GM23248 (cell line): ENCODE results near the gene POU4F2. TPM values are rescaled to one million over a fixed set of nuclear protein-coding genes. Genes with fewer than 3 reads are reported as not detected.
A peak's percentile ranks its signal among the peaks of the same experiment; 100 is the strongest.

Source experiments
- DNase-seq: peaks from one replicate; pipeline ENCODE4 v3.0.0-alpha.2; 2015
- H2AFZ ChIP-seq: fragments of 200-600 bp; sonication (generic); 2 replicates; pipeline ENCODE4 v1.6.1; 2016; ENCODE audit warnings: antibody characterized with exemption
- H3F3A ChIP-seq: fragments of 200-600 bp; sonication (generic); 2 replicates; pipeline ENCODE4 v1.6.1; 2016; ENCODE audit warnings: mild to moderate bottlenecking, antibody characterized with exemption, mixed run types; ENCODE audit not compliant: insufficient read depth
- H3K27ac ChIP-seq: fragments of 200-600 bp; sonication (generic); 2 replicates; pipeline ENCODE4 v1.5.1; 2016; ENCODE audit warnings: mild to moderate bottlenecking
- H3K27me3 ChIP-seq: fragments of 200-600 bp; sonication (generic); replicated peaks from 2 replicates; pipeline ENCODE4 v1.6.1; 2016; ENCODE audit warnings: mild to moderate bottlenecking; ENCODE audit not compliant: insufficient read depth
- H3K36me3 ChIP-seq: fragments of 200-600 bp; sonication (generic); 2 replicates; pipeline ENCODE4 v1.6.1; 2016; ENCODE audit warnings: low read depth, mild to moderate bottlenecking
- H3K4me1 ChIP-seq: fragments of 200-600 bp; sonication (generic); 2 replicates; pipeline ENCODE4 v1.6.1; 2016; ENCODE audit warnings: mild to moderate bottlenecking; ENCODE audit not compliant: insufficient read depth
- H3K4me2 ChIP-seq: fragments of 200-600 bp; sonication (generic); one replicate; pipeline ENCODE4 v1.6.1; 2016; ENCODE audit warnings: mild to moderate bottlenecking; ENCODE audit not compliant: unreplicated experiment
- H3K4me3 ChIP-seq: fragments of 200-600 bp; sonication (generic); 2 replicates; pipeline ENCODE4 v1.5.1; 2016; ENCODE audit warnings: mild to moderate bottlenecking
- H3K79me2 ChIP-seq: fragments of 200-600 bp; sonication (generic); 2 replicates; pipeline ENCODE4 v1.6.1; 2016; ENCODE audit warnings: mild to moderate bottlenecking; ENCODE audit not compliant: insufficient read depth
- H3K9ac ChIP-seq: fragments of 200-600 bp; sonication (generic); 2 replicates; pipeline ENCODE4 v1.6.1; 2016; ENCODE audit warnings: mild to moderate bottlenecking
- H3K9me2 ChIP-seq: fragments of 200-600 bp; sonication (generic); 2 replicates; pipeline ENCODE4 v1.6.1; 2016; ENCODE audit warnings: mixed run types, mild to moderate bottlenecking, moderate library complexity; ENCODE audit not compliant: insufficient read depth
- H3K9me3 ChIP-seq: fragments of 200-600 bp; sonication (generic); one replicate; pipeline ENCODE4 v1.6.1; 2017; ENCODE audit warnings: low read depth
- H4K20me1 ChIP-seq: fragments of 200-600 bp; sonication (generic); 2 replicates; pipeline ENCODE4 v1.6.0; 2016; ENCODE audit not compliant: insufficient read depth
- EZH2 ChIP-seq: fragments of 200-600 bp; sonication (generic); IDR thresholded peaks from 2 replicates; pipeline ENCODE4 v1.6.1; 2018; ENCODE audit warnings: antibody characterized with exemption, mild to moderate bottlenecking; ENCODE audit not compliant: insufficient read depth, poor library complexity, severe bottlenecking
- EZH2phosphoT487 ChIP-seq: fragments of 200-600 bp; sonication (generic); IDR thresholded peaks from 2 replicates; pipeline ENCODE4 v1.6.1; 2018; ENCODE audit warnings: antibody characterized with exemption, moderate library complexity, mild to moderate bottlenecking, low read depth; ENCODE audit not compliant: insufficient read depth
- WGBS, 2 experiments: methylation state at CpG; one replicate each; pipeline ENCODE4 v1.1.6; 2015 to 2017; ENCODE audit warnings: low lambda C conversion rate in 2 of 2, low coverage in 1 of 2; ENCODE audit errors: missing lambda C conversion rate in 2 of 2; 5-methylcytosine and 5-hydroxymethylcytosine counted together
- in situ Hi-C: fragments of 300-500 bp; cut with MboI; formaldehyde crosslinking; loops from 2 replicates; pipeline ENCODE4 v1.15.0; 2020
- polyA plus RNA-seq: library from polyadenylated mRNA; unstranded; fragments of >200 nt; fragmentation: Nextera tagmentation; extraction: Ambion mirVana; gene quantifications from 2 replicates; pipeline ENCODE4 v1.2.1, GENCODE V29; 2016
- total RNA-seq: library from RNA; depleted of rRNA; stranded (reverse); fragments of >200 nt; shearing (Covaris generic); gene quantifications from 2 replicates; pipeline ENCODE4 v1.2.3, GENCODE V29; 2014; rRNA removed

Gene POU4F2
- total RNA-seq (not detected in 2 replicates), polyA plus RNA-seq (not detected in 2 replicates)

- Histone ChIP-seq H3K9me2 (no peaks in the 10 kb centered on the region), H3K27me3 (peaks cover 78% of the 10 kb centered on the region), H3K4me2 (peak within 1 kb of the TSS; percentile 78)
Observed at GRCh38 chr4:146638786-146639505, at the start of gene POU4F2. Gene POU4F2, plus strand, starts transcription at chr4:146638893. Its CDS starts 248 bp downstream, at chr4:146639141.

DNA sequence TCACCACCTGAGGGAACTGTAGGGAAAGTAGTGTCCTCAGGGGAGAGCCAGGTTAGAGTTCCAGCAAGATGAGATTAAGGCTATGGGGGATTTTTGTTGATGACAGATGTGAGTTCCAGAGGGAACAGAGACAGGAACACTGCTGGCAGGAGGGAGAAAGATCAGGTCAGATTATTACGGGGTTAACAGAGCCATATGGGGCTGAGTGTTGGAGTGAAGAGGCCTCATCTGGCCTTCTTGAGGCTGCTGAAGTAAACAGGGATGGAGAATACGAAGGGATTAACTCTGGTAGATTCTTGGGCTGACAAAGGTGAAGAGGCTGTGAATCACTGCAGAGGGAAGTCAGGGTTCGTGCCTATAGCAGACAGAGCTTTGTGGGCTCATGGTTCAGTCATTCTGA lies 47.9 kb upstream of the POU4F2 start:
- in situ Hi-C loops: no loop called here
- TF ChIP-seq EZH2: no peak
- no peak for TF ChIP-seq EZH2phosphoT487
- no peaks in the 10 kb centered on the region for H4K20me1 ChIP-seq

More at GRCh38 chr4:146638786-146639505, at the start of gene POU4F2:
- H4K20me1 ChIP-seq: no peaks in the 10 kb centered on the region
- H3K36me3 ChIP-seq: no peaks in the 10 kb centered on the region
- WGBS, 2 experiments: 2% methylated on average over 54 to 55 of the region's 74 CpGs
- no peaks in the 10 kb centered on the region for H3F3A ChIP-seq
- H3K4me1 ChIP-seq: no peaks in the 10 kb centered on the region
- H3K4me3 ChIP-seq: peak within 1 kb of the TSS; percentile 57
- no peak for TF ChIP-seq EZH2phosphoT487
- peak; percentile 98 for TF ChIP-seq EZH2
- H3K79me2 ChIP-seq: no peaks in the 10 kb centered on the region
- H3K27ac ChIP-seq: no peak within 1 kb of the TSS
- peak; percentile 52 for DNase-seq
- H3K9ac ChIP-seq: no peak within 1 kb of the TSS
- in situ Hi-C loops: no loop called here
- H2AFZ ChIP-seq: 0 out of 2 replicates have a peak within 1 kb of the TSS, but pooled peaks have one; percentile 34
- no peaks in the 10 kb centered on the region for H3K9me3 ChIP-seq

GRCh38 chr4:146592019-146592418 lies 46.7 kb upstream of the POU4F2 start:
- Histone ChIP-seq H2AFZ (no peak overlapping the region), H3K9me2 (no peaks in the 10 kb centered on the region), H3K79me2 (no peaks in the 10 kb centered on the region), H3K27ac (no peak overlapping the region), H3K9me3 (no peaks in the 10 kb centered on the region), H4K20me1 (no peaks in the 10 kb centered on the region), H3K4me3 (no peak overlapping the region), H3F3A (no peaks in the 10 kb centered on the region), H3K4me2 (no peak overlapping the region), H3K36me3 (no peaks in the 10 kb centered on the region), H3K27me3 (no peaks in the 10 kb centered on the region), H3K9ac (no peak overlapping the region), H3K4me1 (no peaks in the 10 kb centered on the region)
- in situ Hi-C loops: no loop called here
- TF ChIP-seq EZH2: no peak
- TF ChIP-seq EZH2phosphoT487: no peak
- WGBS, 2 experiments: 31 to 37% methylated on average over 2 of the region's 2 CpGs
- peak; percentile 10 for DNase-seq

More for the DNA sequence above, 47.9 kb upstream of the POU4F2 start:
- no peak for DNase-seq
- peaks cover 6% of the 10 kb centered on the region for H3K4me1 ChIP-seq
- H3K27ac ChIP-seq: no peak overlapping the region
- H3F3A ChIP-seq: peaks cover 11% of the 10 kb centered on the region
- H3K4me3 ChIP-seq: no peak overlapping the region
- no peak overlapping the region for H3K9ac ChIP-seq
- H3K79me2 ChIP-seq: no peaks in the 10 kb centered on the region
- H2AFZ ChIP-seq: no peak overlapping the region
- H3K4me2 ChIP-seq: no peak overlapping the region
- H3K27me3 ChIP-seq: no peaks in the 10 kb centered on the region
- H3K36me3 ChIP-seq: no peaks in the 10 kb centered on the region
- 32 to 33% methylated on average over 3 of the region's 3 CpGs for WGBS, 2 experiments
- no peaks in the 10 kb centered on the region for H3K9me3 ChIP-seq
- no peaks in the 10 kb centered on the region for H3K9me2 ChIP-seq

- no peak overlapping the region for H3K4me2 ChIP-seq
- no peak overlapping the region for H2AFZ ChIP-seq
- no peak overlapping the region for H3K4me3 ChIP-seq
- H3K36me3 ChIP-seq: no peaks in the 10 kb centered on the region
- H4K20me1 ChIP-seq: no peaks in the 10 kb centered on the region
- in situ Hi-C loops: no loop called here
- H3K4me1 ChIP-seq: no peaks in the 10 kb centered on the region
- no peaks in the 10 kb centered on the region for H3K9me2 ChIP-seq
- H3K9me3 ChIP-seq: no peaks in the 10 kb centered on the region
- TF ChIP-seq EZH2 (no peak), EZH2phosphoT487 (no peak)
- WGBS, 2 experiments: 9% methylated on average over 28 of the region's 28 CpGs
- H3K9ac ChIP-seq: no peak overlapping the region
- no peaks in the 10 kb centered on the region for H3K79me2 ChIP-seq
- DNase-seq: no peak
- no peaks in the 10 kb centered on the region for H3F3A ChIP-seq
- no peak overlapping the region for H3K27ac ChIP-seq
- peaks cover 66% of the 10 kb centered on the region for H3K27me3 ChIP-seq
Observed at GRCh38 chr4:146632770-146633470, 5.8 kb upstream of the POU4F2 start.
